GM21528 (cell line): ENCODE results near the gene ZFAND3.

Experiments used
- ATAC-seq: cut with Tn5 transposase; IDR thresholded peaks from one replicate; pipeline ENCODE4 v1.9.1; 2021; ENCODE audit warnings: mild to moderate bottlenecking, moderate library complexity; ENCODE audit not compliant: unreplicated experiment, low FRiP score

Gene ZFAND3

GRCh38 chr6:38068854-38069590 is 249.5 kb downstream of the ZFAND3 start:
- ATAC-seq = no peak

- ATAC-seq = no peak
Observed at GRCh38 chr6:38077488-38078030, 258.0 kb downstream of the ZFAND3 start.

- ATAC-seq = no peak
Observed at GRCh38 chr6:38078671-38079070, 259.1 kb downstream of the ZFAND3 start.

- no peak for ATAC-seq
Observed at GRCh38 chr6:38079107-38079506, 259.6 kb downstream of the ZFAND3 start.

GRCh38 chr6:38079537-38079936 is 260.0 kb downstream of the ZFAND3 start:
- ATAC-seq = no peak

- ATAC-seq = no peak
Observed at GRCh38 chr6:38080360-38080759, 260.8 kb downstream of the ZFAND3 start.

- no peak for ATAC-seq
Observed at GRCh38 chr6:38080889-38081288, 261.4 kb downstream of the ZFAND3 start.

GRCh38 chr6:38085031-38085430 is 265.5 kb downstream of the ZFAND3 start:
- ATAC-seq = no peak

- no peak for ATAC-seq
Observed at GRCh38 chr6:38086346-38086745, 266.8 kb downstream of the ZFAND3 start.

GRCh38 chr6:38088010-38088409 is 268.5 kb downstream of the ZFAND3 start:
- no peak for ATAC-seq

- no peak for ATAC-seq
Observed at GRCh38 chr6:38088829-38089228, 269.3 kb downstream of the ZFAND3 start.

GRCh38 chr6:38091613-38092012 is 272.1 kb downstream of the ZFAND3 start:
- no peak for ATAC-seq

GRCh38 chr6:38092465-38092864 is 272.9 kb downstream of the ZFAND3 start:
- no peak for ATAC-seq

GRCh38 chr6:38092964-38093363 is 273.4 kb downstream of the ZFAND3 start:
- ATAC-seq = no peak

- no peak for ATAC-seq
Observed at GRCh38 chr6:38095054-38095453, 275.5 kb downstream of the ZFAND3 start.

GRCh38 chr6:38099221-38099620 is 279.7 kb downstream of the ZFAND3 start:
- ATAC-seq = no peak

GRCh38 chr6:38100380-38100779 is 280.9 kb downstream of the ZFAND3 start:
- ATAC-seq = no peak

GRCh38 chr6:38103921-38104320 is 284.4 kb downstream of the ZFAND3 start:
- no peak for ATAC-seq

GRCh38 chr6:38105066-38105465 is 285.5 kb downstream of the ZFAND3 start:
- ATAC-seq = no peak

GRCh38 chr6:38107073-38107472 is 287.5 kb downstream of the ZFAND3 start:
- no peak for ATAC-seq

- ATAC-seq = no peak
Observed at GRCh38 chr6:38110481-38110971, 291.0 kb downstream of the ZFAND3 start.

- no peak for ATAC-seq
Observed at GRCh38 chr6:38112181-38112580, 292.7 kb downstream of the ZFAND3 start.
